D721Med (cell line): Measurements from ENCODE around the gene C2orf76.

Experiments
- DNase-seq: peaks from one replicate; pipeline ENCODE4 v3.0.0; 2011; ENCODE audit warnings: low spot score; ENCODE audit not compliant: insufficient read length
- FAIRE-seq: peaks from 2 replicates; lab custom pipeline; 2011; peaks lifted over from hg19 to GRCh38; lab: Jason Lieb, UNC
- CTCF ChIP-seq: IDR thresholded peaks from 2 replicates; pipeline ENCODE4 v1.5.1; 2012; ENCODE audit warnings: mild to moderate bottlenecking, control low read depth; ENCODE audit not compliant: insufficient read depth; ENCODE audit errors: missing control alignments

Gene C2orf76

DNA sequence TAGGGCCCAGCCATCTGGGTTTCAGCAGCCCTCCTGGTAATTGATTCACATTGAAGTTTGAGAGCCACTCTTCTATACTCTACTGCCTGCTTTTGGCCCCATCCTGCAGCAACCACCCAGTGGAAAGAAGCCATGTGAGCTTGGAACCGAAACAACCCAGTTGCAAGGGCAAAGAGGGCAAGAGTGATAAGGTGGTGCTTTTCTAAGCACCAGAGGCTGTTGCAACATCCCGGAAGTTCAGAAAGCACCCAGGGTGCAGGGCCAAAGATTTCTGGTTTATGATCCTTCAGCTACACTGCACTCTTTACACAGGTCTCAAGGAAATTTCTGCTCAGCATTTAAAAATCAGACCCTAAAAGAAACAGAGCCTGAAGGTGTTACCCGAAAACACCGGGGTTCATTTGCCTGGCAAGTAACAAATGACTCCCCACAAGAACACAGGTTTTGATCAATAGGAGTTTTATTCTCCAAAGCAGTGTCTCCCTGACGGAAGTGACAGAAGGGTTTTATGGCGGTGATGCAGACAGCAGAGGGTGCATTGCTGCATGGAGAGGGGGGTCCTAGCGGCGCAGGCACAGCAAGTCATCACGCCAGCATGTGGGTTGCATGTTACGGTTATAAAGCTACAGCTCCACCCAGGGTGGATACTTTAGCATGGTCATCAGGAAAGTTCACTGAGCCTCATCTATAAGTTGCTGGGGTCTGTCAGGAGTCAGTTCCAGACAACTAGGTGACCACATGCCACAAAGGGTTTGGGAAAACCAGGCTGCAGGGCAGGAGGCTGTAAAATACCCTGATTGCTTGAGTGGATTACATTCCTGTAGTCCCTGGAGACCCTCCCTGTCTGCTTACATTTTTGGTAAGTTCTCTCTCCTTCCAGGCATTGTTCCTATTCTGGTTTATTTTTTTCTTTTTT lies 36.3 kb upstream of the C2orf76 start:
- FAIRE-seq (no peak), DNase-seq (no peak)
- TF ChIP-seq CTCF, result no peak

- TF ChIP-seq CTCF, result no peak
- FAIRE-seq, result no peak
Measured at GRCh38 chr2:119402106-119402505, 35.5 kb upstream of the C2orf76 start.

DNA sequence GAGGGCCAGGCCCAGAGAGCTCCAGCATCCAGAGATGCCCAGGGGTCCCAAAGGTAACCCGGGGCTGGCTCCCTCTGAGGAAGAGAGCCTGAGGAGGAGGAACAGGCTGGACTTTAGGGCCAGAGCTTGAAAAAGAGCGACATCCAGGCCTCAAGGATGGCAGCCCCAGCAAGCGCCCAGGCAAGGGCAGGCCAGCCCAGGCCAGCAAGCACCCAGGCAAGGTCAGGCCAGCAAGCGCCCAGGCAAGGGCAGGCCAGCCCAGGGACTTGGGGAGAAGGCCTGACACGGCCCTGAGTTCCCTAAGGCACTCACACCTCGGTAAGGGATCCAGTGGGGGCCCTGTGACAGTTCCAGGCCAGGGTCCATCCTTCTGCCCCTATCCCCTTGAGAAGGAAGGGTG lies 30.6 kb upstream of the C2orf76 start:
- DNase-seq (no peak), FAIRE-seq (no peak)
- no peak for TF ChIP-seq CTCF

More at GRCh38 chr2:119402106-119402505, 35.5 kb upstream of the C2orf76 start:
- no peak for DNase-seq

DNA sequence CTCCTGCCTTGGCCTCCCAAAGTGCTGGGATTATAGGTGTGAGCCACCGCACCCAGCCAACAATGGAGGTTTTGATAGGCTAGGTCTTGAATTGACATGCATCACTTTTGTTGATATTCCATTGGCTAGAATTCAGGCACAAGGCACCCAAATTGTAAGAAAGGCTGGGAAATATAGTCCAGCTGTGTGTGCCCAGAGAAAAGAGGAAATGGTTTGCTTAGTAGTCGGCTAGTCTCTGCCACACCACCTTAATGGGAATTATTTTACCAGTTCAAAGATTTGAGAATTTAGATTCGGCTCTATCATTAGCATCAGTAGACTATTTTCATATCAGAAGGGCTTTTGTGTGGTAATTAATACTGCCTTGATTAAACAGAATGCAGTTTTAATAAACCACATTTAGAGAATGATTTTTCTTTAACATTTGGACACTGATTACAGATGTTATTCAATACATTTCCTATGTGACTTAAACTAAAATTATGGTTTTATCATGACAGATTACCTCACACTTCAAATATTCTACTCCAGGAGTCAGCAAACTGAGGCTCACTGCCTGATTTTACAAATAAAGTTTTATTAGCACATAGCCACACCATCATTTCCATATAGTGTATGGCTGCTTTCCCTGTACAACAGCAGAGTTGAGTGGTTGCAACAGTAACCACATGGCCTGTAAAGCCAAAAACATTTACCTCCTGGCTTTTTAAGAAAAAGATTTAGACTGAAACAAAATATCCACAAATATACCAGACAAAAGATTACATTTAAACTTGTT lies 27.5 kb upstream of the C2orf76 start:
- DNase-seq (no peak), FAIRE-seq (no peak)
- TF ChIP-seq CTCF, result no peak

DNA sequence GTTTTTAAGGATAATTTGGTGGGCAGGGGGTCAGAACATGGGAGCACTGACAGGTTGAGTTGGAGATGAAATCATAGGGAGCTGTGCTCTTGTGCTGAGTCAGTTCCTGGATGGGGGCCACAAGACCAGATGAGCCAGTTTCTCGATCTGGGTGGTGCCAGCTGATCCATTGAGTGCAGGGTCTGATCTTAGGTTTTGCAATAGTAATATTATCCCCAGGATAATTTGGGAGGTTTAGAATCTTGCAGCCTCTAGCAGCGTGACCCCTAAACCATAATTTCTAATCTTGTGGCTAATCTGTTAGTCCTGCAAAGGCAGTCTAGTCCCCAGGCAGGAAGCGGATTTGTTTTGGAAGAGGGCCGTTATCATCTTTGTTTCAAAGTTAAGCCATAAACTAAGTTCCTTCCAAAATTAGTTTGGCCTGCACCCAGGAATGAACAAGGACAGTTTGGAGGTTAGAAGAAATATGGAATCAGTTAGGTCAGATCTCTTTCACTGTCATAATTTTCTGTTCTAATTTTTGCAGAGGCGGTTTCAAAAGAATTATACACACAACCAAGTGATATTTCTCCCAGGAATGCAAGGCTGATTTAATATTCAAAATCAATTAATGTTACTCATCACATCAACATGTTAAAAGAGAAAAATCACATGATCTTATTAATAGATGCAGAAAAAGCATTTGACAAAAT lies 23.1 kb upstream of the C2orf76 start:
- DNase-seq (no peak), FAIRE-seq (peak; percentile 32)
- TF ChIP-seq CTCF, result no peak

DNA sequence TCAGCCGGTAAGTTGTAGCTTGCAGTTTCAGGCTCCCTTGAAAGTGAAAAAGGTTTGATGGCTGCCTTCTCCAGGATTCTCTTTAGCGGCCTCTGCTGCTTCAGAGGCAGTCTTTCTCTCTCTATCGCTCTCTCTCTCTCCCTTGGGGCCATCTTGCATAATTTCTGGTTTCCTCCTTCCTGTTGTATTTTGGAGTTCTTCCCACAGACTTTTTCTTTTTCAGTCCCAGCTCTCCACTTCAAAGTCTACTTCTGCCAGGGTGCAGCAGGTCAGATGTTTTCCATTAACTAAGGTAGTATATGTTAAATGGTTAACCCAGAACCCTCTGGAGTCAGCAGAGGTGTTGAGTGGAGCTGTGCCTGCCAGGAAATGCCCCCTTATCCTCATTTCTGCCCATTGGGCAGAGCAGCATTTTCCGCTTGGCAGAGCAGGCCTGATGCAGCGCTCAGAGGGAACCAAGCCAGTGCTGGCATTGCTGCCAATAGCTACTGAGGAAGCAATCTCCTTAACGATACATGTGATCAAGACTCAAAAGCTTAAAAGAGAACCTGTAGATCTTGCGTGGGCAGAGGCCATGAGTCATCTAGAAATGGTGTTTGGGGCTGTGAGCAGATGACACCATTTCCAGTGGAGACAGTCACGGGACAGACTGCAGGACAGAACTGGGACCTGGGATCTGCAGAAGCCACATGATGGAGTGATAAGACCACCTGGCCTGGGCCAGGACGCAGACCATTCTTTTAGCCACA lies 20.9 kb upstream of the C2orf76 start:
- no peak for TF ChIP-seq CTCF
- no peak for FAIRE-seq
- no peak for DNase-seq
